Fibroblast of skin of scalp (primary cell): ENCODE data around the gene PPP4C.
"Not testable (repeated sequence)": the region's sequence is repeated elsewhere in the genome, so short reads cannot be mapped to it uniquely, and the experiment has no call there.

Experiments
- DNase-seq: peaks from one replicate; pipeline ENCODE4 v3.0.0-alpha.2; 2013

The PPP4C gene

DNA sequence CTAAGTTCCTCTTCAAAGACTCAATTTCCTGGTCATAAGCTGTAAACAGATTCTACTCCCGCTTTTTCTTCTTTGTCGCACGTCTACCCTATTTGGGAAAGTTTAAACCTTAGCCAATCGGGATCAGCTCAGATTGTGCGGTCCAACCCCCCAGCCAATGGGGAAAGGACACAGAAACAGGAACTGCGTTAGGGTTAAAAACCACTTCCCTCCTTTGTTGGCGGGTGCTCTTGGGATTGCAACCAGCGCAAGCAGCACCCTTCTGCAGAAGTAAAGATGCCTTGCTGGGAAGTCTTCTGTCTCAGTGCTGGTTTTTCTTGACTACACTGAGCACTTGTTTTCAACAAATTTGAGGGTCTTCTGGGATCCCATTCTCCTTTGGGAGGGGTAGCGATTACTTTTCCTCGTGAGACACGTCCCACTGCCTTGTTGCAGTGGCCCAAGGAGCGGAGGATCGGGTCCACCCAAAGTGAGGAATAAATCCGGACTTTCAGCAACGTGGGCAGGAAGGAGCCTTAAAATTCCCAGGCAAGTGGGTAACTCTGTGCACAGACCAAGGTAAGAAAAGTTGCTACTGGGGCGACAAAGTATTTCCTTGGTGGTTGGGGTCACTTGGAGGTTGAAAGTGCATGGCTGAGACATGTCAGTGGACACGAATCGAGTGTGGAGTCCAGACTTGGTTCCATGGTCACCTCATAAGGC, 21.2 kb downstream of the PPP4C start:
- no peak for DNase-seq

DNA sequence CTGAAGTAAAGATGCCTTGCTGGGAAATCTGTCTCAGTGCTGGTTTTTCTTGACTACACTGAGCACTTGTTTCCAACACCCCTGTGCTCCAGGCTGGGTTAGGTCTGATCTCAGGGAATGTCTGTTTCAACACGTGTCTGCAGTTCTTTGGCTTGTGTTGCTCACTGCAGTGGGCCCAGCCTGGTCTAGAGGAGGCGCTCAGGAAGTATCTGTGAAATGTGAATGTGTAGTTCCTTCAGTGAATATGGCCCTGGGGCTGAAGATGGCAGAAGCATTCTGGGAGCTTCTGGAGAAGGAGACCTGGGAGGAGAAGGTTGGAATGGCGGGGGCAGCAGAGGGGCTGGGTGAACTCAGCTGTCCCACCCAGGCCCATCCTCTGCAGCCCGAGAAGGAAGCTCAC, 28.3 kb downstream of the PPP4C start:
- no peak for DNase-seq

DNA sequence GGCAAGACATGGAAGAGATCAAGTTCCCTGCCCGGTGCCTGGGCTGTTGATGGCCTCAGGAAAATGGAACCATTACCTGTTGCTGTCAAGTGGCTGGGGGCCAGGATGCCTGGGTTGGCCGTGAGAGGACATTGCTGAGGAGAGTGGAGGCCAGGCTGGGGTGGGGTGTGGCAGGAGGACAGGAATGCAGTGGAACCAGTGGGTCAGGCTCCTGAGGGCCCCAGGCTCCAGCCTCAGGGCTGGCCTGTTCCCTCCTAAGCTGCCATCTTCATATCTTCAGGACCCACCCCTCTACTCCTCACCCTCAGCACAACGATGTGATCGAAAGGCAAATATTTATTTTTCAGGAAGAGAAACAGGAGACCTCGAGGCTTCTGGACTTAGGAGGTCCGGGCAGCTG, 28.7 kb downstream of the PPP4C start:
- no peak for DNase-seq

DNA sequence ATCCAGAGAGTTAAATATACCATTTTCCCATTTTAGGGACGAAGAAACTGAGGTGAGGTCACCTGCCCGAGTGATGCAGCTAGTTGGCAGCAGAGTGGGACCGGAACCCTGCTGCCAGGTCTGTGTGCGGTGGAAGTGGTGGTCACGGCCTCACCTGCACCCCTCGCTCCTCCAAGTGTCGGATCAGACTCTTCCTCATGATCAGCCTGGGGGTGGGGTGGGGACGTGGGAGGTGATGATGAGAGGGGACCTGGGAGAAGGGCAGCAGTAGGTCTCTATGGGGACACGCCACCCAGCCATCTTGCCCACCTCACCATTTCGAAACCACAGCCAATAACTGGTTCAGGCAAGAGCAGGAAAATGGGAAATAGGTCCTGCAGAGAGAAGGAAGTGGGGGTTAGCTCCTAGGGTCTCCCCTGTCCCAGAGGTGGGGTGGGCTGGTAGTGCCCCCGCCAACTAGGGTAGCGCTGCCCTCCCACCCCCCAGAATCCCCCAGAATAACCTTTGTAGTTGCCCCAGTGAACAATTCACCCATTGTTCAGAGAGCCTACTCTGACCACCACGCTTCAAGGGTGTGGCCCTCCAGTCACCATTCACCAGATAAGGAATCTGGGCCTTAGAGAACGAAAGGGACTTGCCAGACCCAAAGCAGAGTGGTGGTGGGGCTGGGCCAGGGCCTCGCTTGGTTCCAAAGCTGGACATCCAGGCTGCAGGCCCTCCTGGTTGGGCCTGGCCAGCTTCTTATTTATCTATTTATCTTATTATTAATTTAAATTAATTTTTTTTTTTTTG, 32.5 kb downstream of the PPP4C start:
- no peak for DNase-seq

DNA sequence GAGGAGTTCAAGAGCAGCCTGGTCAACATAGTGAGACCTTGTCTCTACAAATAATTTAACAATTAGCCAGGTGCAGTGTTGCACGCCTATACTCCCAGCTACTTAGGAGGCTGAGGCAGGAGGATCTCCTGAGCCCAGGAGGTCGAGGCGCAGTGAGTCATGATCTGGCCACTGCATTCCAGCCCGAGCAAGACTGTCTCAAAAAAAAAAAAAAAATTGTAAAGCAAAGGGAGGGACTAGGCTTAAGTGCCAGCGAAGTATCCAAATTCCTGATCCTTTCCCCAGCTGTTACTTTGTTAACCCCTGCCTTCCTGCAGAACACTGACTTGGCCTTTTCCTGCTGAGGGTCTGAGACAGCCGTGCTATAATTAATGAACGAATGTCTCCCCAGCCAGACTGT, 34.9 kb downstream of the PPP4C start:
- peak; percentile 46 for DNase-seq

DNA sequence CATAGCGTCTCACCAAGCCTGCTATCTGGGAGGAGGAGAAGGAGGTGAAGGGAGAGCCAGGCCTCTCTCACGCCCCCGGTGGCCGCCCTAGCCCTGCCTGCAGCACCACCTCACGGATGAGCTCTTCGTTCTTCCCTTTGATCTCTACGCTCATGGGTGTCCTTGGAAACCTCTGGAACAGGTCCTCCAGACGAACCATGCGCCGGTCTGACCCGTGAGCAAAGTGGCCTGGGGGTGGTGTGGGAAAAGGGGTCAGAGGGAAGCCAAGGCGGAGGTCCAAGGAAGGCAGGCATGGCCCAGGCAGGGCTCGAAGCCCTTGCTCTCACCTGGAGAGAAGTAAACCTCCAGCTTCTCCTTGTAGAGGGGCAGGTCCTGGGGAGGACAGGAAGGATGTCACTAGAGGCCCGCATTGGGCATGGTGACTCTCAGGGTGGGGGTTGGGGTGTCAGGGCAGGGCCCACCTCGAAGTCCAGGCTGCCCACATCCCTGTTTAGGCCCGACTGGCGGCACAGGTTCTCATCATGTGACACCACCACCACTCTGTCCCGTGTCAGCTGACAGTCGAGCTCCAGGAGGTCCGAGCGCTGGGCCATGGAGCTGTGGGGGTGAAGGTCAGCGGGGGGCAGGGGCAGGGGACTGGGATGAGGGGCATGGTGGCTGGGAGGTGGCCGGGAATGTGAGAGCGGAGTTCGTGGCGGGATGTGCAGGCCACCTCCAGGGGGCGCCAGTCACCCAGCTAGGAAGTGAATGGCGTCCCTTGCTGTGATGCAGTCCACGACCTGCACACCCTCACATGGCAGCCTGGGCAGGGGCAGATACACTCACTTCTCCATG, 36.6 kb downstream of the PPP4C start:
- peak; percentile 55 for DNase-seq

DNA sequence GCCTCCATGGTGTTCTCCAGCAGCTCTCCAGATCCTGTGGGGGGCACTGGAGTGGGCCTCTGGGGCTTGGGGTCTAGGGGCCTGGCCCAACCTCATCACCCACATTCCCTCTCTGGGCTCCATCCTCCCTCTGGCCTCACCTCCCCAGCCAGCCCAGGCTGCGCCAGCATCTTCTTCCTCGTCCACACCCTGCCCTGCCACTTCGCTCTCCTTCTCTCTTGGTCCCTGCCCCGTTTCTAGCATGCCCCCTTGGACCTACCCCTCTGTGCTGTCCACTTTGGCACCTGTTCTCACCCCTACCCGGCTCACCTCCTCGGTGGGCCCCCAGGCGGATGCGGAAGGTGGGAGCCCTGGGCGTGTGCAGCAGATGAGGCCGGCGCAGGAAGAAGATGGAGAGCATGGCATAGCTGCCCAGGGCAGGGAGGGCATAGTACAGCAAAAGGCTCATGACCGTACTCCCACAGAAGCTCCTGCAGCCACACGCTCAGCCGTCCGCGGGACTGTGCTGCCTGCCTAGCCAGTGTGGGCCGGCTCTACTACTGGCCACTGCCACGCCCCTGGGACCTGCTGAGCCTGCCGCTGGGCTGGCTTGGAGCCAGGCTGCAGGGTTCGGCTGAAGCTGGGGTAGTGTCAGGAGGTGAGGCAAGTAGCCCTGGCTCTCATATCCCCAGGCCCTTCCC, 37.4 kb downstream of the PPP4C start, which contains the start of gene GDPD3:
Gene GDPD3, minus strand, starts transcription at position 507 of the 680 bp plus-strand sequence. Its CDS starts 59 bp downstream, at position 448.
- DNase-seq, result no peak

DNA sequence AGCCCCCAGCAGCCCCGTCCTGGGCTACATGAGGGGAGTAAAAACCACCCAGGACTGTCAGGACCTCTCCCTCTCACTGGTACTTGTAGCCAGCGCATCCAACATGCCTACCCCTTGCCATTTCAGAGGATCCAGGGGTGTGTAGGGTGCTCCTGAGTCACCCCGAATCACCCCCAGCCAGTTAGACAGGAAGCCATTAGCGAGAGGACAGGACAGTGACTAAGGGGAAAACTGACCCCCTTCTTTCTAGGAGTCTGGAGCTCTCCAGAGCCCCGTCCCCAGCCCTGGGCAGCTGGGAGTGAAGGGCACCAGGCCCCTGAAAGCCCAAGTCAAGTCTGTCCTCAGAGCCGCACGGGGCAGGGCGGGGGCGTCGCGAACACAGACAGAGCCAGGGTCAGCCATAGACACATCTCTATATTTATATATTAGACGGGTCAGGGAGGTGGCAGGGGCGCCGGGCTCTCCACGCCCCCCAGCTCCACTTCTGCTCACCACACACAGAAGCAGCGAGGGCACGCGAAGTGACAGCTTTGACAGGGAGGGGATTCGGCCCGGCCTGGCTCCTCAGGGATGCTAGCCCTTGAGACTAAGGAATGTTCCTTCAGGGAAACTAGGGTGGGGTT, 38.0 kb downstream of the PPP4C start:
- no peak for DNase-seq

DNA sequence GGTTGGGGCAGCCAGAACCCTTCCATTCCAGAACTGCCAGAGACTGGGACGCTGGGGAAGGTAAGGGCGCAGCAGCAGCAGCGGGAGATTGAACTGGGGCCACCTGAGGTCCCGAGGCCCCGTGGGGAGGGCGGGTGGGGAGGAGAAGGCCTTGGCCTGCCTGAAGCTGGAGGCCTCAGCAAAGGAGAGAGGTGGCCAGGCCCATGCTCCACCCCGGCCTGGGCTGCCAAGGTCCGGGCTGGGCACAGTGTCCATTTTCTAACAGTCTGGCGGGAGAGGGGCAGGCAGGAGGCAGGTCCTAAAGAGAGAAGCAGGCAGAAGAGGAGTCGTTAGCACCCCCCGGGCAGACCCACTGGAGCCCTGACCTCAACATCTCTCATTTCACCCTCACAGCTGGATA, 38.6 kb downstream of the PPP4C start:
- no peak for DNase-seq

DNA sequence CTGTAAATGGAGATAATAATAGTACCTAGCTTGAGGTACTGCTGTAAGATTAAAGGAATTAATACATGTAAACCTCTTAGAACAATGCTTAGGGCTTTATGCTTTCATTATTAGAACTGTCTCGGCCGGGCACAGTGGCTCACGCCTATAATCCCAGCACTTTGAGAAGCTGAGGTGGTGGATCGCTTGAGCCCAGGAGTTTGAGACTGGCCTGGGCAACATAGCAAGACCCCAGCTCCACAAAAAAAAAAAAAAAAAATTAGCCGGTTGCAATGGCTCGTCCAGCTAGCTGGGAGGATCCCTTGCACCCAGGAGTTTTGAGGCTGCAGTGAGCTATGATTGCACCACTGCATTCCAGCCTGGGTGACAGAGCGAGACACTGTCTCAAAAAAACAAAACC, 39.0 kb downstream of the PPP4C start:
- DNase-seq, result not testable (repeated sequence)

DNA sequence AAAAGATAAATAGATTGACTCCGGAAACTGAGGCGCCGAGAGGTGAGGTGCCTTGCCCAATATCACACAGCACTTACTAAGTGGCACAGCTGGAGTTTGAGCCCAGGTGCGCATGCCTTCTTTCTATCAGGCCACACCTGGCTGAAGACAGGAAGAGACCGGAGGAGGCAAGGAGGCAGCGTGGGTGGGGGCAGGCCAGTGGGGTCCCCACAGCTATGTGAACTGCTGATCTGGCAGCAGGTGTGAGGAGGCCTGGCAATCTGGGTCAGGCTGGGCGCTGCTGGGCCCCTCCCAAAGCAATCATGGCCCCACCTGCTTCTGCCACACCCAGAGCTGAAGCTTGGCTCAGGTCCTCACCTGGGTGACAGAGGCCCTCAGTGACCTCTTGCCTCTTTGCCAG, 39.4 kb downstream of the PPP4C start:
- DNase-seq, result no peak

DNA sequence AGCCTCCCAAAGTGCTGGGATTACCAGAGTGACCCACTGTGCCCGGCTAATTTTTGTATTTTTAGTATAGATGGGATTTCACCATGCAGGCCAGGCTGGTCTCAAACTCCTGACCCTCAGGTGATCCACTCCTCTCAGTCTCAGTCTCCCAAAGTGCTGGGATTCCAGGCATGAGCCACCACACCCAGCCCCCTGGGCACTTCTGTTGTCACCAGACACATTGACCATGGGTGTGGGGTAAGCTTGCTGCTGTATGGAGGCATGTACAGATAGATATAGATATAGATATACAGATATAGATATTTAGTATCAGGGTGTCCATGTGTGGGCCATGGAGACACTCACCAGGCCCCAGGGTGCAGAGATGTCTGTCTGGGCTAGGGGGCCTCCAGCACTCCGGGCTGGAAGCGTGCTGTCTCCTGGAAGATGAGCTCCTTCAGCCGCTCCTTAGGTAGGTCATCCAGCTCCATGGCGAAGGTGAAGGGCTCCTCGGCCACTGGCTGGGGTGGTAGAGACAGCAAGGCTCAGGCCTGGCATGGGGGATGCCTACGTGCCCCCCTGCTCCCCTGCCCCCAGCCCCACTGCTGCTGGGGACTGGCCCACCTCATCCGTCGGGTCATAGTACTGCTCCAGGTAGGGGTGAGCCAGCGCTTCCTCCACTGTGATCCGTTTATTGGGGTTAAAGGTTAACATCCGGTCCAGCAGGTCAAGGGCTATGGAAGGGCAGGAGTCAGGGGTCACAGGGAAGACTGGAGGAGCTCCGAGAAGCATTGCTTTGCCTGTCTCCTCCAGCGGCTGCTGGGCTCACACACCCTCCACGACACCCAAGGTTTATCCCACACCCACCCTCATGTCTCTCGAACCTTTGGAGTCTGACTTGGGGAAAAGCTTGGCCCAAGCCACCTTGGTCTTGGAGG, 40.8 kb downstream of the PPP4C start:
- no peak for DNase-seq

DNA sequence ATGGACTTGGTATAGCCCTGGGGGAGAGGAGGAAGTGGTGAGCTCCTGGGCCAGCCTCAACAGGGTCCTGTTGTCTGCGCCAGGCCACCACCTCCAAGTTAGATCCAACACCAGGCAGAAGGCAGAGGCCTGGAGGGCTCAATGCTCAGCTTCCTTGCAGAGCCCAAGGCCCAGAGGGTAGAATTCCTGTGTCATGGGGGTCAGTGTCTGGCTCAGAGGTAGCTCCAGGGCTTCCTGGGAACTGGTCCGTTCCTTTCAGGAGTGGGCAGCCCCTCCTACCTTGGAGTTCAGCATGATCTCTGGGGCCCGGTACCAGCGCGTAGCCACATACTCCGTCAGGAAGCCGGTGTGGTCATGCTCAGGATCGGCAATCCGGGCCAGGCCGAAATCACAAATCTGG, 42.0 kb downstream of the PPP4C start:
- DNase-seq, result no peak

DNA sequence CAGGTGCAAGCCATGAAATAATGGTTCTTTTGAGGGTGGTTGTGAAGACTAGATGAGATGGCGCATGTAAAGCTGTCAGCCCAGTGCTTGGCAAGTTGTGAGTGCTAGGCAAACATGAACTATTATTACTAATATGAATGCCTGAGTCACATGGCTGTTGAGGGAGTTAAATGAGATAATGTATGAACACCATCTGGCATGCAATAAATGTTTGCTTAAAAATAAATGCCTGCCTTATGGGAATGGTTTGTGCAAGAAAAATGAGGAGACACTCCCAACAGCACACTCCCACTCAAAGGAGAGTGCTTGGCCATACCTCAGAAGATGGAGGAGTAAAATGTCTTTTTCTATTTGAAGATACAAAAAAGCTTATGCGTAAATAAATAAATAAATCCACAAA, 43.6 kb downstream of the PPP4C start:
- no peak for DNase-seq

DNA sequence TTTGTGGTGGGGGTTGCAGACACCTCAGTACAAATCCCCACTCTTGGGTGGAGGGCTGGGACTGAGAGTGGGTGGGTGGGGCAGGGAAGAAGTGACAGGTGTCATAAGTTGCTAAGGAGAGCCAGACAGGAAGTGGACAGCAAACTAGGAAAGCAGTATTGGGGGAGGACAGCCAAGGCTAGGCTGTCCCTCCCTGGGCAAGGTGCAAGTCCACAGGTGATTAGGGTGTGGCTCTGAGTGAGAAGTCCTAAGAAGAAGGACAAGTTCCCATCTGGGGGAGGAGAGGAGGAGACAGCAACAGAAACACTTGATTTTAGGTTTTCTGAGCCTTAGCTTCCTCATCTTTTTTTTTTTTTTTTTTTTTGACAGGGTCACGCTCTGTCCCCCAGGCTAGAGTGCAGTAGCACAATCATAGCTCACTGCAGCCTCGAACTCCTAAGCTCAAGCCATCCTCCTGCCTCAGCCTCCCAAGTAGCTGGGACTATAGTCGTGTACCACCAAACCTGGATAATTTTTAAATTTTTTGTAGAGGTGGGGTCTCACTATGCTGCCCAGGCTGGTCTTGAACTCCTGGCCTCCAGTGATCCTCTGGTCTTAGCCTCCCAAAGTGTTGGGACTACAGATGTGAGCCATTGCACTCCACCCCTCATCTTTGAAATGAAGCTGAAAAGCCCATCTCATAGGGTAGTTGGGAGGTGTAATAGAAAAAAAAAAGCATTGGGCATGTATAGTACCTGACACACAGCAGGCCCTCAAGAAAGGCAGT, 44.7 kb downstream of the PPP4C start:
- DNase-seq, result no peak

DNA sequence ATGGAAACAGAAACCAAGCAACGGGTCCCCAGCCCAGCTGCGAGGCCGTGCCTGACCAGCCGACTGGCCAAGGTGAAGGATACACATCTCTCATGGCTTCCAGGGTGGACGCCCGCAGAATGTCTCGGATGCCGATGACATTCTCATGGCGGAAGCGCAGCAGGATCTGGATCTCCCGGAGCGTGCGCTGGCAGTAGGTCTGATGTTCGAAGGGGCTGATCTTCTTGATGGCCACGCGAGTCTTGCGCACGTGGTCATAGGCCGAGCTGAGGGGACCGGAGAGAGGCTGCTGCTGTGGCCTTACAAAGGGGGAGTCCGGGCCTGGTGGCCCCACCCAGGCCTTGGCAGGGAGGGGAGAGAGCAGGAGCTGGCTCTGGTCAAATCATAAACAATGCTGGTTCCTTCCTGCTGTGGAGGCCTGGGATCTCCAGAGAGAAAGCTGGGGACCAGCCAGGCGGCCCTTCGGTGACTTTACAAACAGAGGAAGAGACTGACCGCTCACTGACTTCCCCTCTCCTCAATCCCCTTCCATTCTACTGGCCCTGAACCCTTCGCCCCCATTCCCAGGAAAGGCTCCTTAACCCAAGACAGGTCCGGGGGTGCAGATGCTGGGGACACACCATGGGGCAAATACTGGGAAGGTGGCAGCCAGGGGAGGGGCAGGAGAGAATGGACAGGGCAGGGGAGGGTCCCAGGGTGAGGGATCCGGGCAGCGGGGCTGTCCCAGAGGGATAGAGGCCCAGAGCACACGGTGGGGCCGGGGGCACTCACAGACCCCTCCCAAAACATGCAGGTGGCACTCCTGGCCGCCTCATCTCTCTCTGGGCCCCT, 46.2 kb downstream of the PPP4C start:
- no peak for DNase-seq

DNA sequence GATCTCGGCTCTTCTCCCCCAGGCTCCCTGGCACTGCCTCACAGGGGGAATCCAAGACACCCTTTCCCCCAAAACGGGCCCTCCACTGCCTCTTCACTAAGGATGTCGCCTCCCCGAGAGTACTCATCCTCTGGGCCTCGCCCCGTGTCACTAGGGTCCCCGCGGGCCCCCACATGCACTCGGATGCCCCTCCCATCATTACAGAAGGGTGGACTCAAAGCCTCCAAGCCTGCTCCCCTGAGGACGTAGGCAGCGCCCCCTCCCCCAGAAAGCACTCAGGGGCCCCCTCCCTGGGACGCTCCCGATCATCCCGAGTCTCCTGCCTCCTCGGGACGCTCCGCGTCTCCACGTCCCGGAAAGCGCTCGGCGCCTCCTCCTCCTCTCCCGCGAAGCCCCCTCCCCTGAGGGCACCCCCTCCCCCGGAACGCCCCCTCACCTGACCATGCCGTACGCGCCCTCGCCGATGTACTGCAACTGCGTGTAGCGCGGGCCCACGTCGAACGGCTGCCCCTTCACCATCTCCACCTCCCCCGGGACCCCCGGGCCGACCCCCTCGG, 46.9 kb downstream of the PPP4C start:
- no peak for DNase-seq

DNA sequence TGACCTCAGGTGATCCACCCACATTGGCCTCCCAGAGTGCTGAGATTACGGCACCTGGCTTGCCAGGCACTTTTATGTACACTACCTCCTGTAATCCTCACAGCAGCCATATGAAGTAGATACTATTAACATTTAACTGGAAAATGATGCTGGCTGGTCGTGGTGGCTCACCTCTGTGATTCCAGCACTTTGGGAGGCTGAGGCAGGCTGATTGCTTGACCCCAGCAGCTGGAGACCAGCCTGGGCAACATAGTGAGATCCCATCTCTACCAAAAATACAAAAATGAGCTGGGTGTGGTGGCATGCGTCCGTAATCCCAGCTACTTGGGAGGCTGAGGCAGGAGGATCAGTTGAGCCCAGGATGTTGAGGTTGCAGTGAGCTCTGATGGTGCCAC, 49.2 kb downstream of the PPP4C start:
- no peak for DNase-seq

DNA sequence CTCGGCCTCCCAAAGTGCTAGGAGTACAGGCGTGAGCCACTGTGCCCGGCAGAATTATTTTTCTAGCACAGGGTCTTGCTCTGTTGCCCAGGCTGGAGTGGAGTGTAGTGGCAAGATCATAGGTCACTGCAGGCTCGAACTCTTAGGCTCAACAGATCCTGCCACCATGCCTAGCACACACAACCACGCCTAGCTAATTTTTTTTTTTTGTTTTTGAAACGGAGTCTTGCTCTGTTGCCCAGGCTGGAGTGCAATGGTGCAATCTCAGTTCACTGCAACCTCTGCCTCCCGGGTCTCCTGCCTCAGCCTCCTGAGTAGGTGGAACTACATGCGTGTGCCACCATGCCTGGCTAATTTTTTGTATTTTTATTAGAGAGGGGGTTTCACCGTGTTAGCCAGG, 49.9 kb downstream of the PPP4C start:
- not testable (repeated sequence) for DNase-seq
